CD4-positive, alpha-beta T cell treated with Interleukin-10 for 1 hour (primary cell): ENCODE measurements around the gene IFT80.

ENCODE experiments used
- DNase-seq: peaks from one replicate; pipeline ENCODE4 v3.0.0-alpha.2; 2020

Gene IFT80

DNA sequence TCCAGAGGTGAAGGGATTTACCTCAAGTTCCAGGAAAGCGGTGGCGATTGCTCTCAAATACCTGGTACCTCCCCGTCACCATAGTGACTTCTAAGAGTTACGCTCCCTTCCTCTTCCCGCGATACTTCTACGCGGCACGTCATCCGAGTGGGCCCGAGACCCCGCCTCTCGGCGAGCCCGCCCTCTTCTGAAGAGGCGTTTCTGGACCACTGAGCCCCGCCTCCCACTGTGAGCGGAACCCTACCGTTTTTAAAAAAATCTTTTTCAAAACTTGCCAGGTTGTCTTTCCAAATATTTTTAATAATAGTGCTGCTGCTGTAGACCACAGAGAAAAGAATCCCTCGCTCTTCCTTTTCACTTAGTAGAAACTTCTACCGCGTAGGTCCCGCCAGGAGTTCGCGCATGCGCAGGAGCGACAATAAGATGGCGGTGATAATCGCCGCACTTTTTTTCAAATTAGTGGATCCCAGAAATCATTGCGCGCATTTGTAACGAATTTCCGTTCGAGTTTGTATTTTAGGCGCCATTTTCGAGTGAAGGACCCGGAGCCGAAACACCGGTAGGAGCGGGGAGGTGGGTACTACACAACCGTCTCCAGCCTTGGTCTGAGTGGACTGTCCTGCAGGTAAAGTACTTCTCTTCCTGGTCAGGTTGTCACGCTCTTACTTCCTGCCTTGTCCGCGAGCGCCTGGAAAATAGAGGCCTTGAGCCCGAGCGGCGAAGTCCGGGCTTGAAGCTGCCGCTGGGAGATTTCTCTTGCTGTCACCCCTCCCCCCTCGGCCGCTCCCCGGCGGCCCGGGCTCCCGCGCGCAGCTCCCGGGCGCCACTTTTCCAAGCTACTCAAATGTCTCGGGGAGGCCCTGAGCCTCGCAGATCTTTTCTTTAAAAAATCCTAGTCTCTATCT is at the start of gene IFT80, which contains the start of gene SMC4:
Gene IFT80, minus strand, starts transcription at position 101 of the 905 bp plus-strand sequence. CDS start 14,625 bp downstream, outside the sequence.
Gene SMC4, plus strand, starts transcription at position 526 of the 905 bp plus-strand sequence. CDS start 1,177 bp downstream, outside the sequence.
- DNase-seq = peak; percentile 97

DNA sequence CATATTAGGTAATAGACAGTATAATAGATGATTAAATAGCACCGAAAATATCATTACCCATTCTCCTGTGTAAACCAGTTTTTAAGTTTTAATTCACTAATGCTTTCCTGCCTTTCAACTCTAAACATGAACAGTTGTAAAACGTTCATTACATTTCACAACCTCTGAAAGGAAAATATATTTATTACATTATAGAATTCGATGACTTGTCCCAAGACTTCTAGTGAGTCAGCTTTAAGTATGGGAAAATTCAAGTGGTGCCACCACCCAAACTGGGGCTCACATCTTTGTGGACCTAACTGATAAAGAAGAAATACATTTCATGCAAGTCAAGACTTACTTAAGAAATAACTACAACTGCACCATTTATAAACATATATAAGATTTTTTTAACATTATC is 48.5 kb upstream of the IFT80 start:
- no peak for DNase-seq

- no peak for DNase-seq
Observed at GRCh38 chr3:160446522-160447056, 47.6 kb upstream of the IFT80 start.

DNA sequence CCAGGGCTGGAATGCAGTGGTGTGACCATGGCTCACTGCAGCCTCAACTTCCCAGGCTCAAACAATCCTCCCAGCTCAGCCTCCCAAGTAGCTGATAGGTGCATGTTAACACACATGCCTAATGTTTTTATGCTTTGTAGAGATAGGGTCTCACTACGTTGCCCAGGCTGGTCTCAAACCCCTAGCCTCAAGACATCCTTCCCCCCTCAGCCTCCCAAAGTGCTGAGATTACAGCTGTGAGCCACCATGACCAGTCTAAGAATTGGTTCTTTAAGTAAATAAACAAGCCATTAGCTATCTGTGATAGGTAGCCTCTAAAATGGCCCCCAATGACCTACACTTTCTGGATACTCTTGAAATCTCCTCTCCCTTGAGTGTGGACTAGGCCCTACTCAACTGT is 46.8 kb upstream of the IFT80 start:
- no peak for DNase-seq

DNA sequence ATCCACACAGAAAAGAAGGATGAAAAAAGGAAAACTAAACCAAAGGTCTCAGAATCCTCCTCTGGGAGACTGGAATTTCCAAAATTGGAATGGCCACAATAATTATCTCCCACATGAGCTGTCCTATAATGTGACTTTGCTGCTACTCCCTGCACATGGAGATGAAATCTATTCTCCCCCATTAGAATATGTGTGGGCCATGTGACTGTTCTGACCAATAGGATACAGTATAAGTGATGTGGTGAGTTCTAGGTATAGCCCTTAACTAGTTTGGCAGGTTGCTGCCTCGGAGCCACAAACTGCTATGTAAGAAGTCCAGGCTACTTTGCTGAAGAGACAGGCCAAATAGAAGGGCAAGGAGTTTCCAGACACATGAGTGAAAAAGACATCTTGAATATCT is 45.4 kb upstream of the IFT80 start:
- no peak for DNase-seq

GRCh38 chr3:160440687-160441086 is 41.7 kb upstream of the IFT80 start:
- no peak for DNase-seq

DNA sequence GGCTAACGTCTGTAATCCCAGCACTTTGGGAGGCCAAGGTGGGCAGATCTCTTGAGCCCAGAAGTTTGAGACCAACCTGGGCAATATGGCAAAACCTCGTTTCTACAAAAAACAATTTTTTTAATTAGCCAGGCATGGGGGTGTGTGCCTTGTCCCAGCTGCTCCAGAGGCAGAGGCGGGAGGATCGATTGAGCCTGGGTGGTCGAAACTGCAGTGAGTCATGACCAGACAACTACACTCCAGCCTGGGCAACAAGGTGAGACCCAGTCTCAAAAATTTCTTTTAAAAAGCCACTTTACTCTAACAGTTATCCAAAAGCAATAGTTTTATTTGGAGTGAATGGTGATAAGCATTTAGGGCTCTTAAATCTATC is 38.0 kb upstream of the IFT80 start:
- no peak for DNase-seq

DNA sequence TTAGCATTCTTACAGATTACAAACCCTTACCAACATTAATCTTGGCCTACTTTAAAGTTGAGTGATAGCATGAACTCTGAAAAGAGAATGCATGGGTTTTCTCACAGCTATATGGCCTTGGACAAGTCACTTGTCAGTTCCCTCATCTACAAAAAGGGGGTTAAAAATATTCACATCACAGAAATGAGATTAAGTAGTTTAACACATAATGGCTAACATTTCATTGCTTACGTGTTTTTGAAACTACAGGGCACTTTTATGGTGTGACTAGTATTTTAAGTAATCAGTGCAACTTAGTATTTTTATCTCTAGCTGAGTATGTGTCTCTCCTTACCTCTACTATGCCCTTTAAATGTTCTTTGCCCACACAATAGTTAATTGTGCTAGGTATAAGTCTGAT is 36.7 kb upstream of the IFT80 start:
- DNase-seq = no peak

DNA sequence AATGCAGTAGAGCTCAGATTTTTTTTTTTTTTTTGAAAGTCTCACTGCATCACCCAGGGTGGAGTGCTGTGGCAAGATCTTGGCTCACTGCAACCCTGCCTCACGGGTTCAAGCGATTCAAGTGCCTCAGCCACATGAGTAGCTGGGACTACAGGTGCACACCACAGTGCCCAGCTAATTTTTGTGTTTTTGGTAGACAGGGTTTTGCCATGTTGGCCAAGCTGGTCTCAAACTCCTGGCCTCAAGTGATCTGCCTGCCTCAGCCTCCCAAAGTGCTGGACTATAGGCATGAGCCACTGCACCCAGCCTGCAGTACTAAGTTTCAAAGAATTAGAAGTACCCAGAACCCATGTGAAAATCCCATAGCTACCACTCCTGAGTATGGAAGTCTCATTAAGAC is 36.1 kb upstream of the IFT80 start:
- no peak for DNase-seq

DNA sequence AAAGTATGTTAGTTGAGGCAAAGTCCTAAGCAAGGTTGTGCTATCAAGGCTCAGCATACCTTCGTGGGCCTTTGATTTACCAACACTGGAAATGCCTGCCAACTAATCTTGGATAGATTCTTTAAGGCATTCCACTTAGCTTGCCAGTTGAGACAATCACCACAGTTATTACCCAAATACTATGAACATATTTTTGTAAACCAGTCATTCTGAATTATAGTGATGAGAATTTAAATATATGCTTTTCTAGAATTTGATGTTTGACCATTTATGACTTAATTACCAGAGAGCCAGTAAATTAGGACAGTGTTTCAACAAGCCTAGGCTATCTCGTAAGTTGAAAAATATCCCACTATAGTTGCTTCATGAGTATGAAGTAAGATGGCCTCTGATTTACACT is 35.0 kb upstream of the IFT80 start:
- DNase-seq = no peak

DNA sequence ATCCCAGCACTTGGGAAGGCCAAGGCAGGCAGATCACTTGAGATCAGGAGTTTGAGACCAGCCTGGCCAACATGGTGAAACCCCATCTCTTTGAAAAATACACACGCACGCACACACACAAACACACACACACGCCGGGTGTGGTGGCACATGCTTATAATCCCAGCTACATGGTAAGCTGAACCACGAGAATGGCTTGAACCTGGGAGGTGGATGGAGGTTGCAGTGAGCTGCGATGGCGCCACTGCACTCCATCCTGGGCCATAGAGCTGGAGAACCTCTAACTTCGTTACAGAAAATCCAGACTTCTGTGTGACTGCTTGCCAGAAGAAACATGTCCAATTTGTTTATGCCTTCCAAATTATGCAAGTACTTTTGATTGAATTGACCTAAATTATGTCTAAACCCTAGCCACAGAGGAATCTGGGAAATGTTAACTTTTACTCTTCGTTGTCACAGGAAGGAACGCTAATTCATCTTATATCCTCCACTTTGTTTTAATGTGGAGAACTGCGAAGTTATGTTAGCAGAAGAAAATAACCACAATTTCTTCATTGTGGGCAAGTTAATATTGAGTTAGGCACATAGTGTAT is 28.9 kb upstream of the IFT80 start:
- no peak for DNase-seq

GRCh38 chr3:160417311-160417710 is 18.3 kb upstream of the IFT80 start:
- no peak for DNase-seq

DNA sequence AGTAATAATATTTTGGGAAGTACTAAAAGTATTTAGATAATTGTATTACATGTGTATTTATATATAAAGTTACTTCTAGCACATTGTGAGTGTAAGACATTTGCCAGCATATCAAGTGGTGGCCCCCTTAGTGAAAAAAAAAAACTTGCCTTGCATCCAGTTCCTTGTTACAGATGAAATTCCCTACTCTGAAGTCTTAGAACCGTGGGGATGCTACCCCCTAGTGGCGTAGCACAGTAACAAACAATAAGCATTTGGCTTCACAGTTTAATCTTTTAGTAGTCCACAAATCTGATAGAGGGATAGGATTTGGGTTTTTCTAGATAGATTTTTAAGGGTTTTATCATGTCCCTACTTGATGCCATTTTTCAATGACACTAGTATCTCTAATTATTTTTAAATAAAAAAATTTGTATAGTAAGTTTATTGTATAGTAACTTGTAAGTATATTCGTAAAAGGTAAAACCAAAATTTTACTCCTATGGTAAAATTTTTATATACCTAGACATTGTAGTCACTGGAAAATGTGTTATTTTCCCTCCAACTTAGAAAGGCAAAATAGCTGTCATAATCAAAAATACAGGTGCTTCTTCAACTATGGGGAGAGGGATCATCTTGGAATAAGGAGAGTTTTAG is 14.7 kb upstream of the IFT80 start:
- peak; percentile 77 for DNase-seq

DNA sequence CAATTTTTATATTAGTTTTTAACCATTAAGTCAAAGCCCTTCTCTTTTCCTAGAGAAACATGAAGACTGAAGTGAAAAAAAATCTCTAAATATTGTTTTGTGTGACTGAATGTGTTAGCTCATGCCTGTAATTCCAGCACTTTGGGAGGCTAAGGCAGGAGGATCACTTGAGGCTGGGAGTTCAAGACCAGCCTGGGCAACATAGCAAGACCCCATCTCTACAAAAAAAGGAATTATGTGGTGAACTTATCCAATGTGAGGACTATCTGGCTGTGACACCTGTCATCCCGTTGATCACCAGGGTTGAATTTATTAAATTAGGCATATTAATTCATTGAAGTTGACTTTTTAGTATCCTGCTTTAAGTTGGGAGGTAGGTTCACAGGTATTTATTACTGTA is 13.5 kb upstream of the IFT80 start:
- no peak for DNase-seq

DNA sequence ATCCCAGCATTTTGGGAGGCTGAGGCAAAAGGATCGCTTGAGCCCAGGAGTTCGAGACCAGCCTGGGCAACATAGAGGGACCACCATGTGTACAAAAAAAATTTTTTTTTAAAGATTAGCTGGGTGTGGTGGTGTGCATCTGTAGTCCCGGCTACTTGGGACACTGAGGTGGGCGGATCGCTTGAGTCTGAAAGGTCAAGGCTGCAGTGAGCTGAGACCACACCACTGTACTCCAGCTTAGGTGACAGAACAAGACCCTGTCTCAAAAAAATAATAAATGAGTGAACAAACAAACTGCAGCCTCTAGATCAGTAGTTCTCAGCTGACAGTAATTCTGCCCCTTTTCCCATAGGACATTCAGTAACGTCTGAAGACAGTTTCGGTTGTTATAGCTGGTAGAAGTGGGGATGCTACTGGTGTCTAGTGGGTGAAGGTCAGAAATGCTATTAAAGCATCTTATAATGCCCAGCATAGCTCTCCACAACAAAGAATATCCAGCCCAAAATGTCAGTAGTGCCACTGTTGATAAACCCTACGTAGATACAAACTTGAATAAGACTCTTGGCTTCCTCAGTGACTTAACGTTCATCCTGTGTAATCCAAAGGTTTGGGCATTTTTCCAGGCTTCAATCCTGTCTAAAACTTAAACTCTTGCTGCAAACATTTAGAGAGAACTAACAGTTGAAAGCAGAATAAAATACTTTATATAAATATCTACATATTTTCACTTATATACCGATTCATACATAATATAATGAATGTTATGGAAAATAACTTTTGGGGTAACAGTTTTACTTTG is 11.0 kb upstream of the IFT80 start:
- DNase-seq = no peak

DNA sequence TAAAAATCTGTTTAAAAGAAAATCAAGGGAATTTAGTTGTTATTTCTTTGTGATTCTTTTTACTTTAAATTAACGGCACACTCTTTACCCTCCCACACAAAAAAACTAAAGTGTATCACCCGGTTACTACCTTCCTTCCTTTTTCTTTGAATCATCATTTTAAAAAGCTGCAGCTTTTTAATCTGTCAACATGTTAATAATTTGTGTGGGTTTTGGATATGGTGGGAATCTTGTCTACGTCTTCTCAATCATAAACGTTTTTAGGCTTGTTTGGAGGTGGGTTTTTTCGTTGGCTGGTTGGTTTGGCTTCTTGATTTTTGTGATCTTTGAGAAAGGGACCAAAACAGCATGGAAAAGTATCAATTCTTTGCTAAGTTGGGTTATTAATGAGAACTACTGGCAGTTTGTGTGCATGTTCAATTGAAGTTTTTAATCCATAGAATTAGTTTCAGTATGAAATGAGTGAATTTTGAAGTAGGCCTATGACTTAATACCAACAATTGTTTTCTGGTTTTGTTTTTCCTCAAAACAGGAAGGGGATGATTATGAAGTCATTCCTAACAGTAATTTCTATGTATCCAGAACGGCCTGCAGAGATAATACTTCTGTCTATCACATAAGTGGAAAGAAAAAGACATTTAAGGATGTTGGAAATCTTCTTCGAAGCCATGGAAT is 4.9 kb upstream of the IFT80 start:
- DNase-seq = no peak

DNA sequence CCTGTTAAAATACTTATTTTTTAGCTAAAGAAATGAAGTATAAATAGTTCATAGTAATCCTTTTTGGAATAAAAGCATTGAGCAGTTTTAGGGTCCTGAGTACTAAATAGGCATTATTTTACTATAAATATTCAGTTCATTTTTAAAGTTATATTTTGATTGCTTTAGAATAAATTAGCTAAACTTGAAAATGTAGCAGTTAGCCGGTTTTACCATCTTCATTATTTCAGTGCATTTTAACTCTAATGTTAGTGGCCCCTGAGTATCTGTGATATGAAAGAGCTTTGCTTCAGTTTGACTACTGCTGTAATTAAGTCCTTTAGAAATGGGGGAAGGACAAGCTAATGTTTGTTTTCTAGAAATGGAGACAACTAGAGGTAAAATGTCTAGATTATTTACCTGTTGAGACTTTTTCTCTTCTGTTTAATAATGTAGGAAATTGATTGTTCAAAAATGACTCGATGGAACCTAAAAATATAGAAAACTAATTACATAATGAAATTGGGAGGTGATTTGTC is 4.1 kb upstream of the IFT80 start:
- DNase-seq = no peak

- no peak for DNase-seq
Observed at GRCh38 chr3:160402221-160403027, 3.4 kb upstream of the IFT80 start.

- DNase-seq = peak; percentile 20
Observed at GRCh38 chr3:160401291-160402095, 2.5 kb upstream of the IFT80 start.

GRCh38 chr3:160400702-160401150 is 1.7 kb upstream of the IFT80 start:
- peak; percentile 29 for DNase-seq
